ENCODE results near the gene PSMG2. TPM values are rescaled to one million over a fixed set of nuclear protein-coding genes. Genes with fewer than 3 reads are reported as not detected.
A peak's percentile ranks its signal among the peaks of the same experiment; 100 is the strongest.

Gene PSMG2
- total and polyA plus RNA-seq, 2 experiments from 2014 or later = 47.2 to 82.2 TPM

DNA sequence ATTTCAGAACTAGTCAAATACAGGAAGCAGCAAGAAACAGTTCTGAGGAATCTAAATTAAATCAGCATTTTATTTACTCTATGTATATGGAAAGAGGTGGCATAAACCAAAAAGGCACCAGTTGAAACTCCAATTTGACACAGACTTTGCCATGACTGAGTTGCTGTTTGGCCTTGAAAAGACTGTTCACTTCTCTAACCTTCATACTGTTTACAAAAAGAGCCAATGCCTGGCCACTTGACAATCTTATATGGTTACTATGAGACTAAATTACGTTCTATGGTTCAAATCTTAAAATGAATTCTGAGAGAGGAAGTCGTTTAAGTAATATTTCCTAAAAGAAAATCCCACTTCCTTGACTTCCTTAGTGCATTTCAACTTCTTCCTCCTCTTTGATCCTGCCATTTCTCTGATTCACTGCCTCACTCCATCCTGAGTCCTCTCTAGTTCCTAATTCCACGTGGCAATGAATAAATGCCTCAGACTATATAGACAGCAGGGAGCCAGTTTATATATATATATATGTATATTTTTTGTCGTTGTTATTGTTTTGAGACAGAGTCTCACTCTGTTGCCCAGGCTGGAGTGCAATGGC, 13.5 kb upstream of the PSMG2 start:
- Histone ChIP-seq H3K9me3 (ENCODE audit: low read depth) (no peaks in the 10 kb centered on the region), H3K27me3 (no peaks in the 10 kb centered on the region), H3K4me3 (no peak overlapping the region), H3K36me3 (peaks cover 23% of the 10 kb centered on the region), H3K4me1 (ENCODE audit: low read depth) (no peaks in the 10 kb centered on the region), H3K27ac (no peak overlapping the region)
- DNase-seq (ENCODE audit: low read depth in 1 of 2, low spot score in 1 of 2) = no peak
- TF ChIP-seq CTCF (IDR thresholded peaks at IDR 0.05; ENCODE audit: low read depth, low read length) = no peak

DNA sequence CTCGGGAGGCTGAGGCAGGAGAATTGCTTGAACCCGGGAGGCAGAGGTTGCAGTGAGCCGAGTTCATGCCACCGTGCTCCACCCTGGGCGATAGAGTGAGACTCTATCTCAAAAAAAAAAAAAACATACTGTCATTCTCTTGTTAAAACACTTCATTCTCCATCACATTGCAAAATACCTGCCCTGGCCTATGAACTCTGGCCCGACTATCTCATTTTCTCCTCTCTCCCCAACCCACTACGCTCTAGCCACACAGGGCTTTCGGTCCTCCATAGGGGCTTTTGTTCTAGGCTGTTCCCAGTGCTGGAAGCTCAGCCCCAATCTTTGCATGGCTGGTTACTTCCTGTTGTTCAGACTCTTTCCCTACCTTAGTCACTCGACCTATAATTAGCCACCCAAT, 10.6 kb upstream of the PSMG2 start:
- H3K27me3 ChIP-seq = no peaks in the 10 kb centered on the region
- no peak for TF ChIP-seq CTCF (IDR thresholded peaks at IDR 0.05; ENCODE audit: low read depth, low read length)

DNA sequence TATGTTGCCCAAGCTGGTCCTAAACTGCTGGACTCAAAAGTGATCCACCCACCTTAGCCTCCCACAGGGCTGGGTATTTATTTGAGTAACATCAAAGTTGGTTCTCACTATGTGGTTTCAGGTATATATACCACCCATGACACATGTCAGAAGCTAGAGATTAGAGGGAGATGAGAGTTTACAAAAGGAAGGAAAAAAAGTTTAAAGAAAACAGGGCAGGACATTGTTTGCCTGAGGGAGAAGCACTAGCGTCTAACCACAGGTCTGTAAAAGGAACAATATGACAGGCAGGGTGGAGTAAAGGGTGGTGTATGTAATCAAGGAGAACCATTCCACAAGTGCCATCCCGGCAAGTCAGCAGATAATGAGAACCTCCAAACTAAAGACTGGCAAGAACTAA, 8.8 kb upstream of the PSMG2 start:
- TF ChIP-seq CTCF (IDR thresholded peaks at IDR 0.05; ENCODE audit: low read depth, low read length) = no peak
- DNase-seq (ENCODE audit: low read depth in 1 of 2, low spot score in 1 of 2) = no peak
- H3K36me3 ChIP-seq = peaks cover 20% of the 10 kb centered on the region
- no peaks in the 10 kb centered on the region for H3K27me3 ChIP-seq
- no peaks in the 10 kb centered on the region for H3K4me1 ChIP-seq (ENCODE audit: low read depth)
- no peak overlapping the region for H3K4me3 ChIP-seq
- H3K9me3 ChIP-seq (ENCODE audit: low read depth) = no peaks in the 10 kb centered on the region
- H3K27ac ChIP-seq = no peak overlapping the region

More for the DNA sequence above, 10.6 kb upstream of the PSMG2 start:
- Histone ChIP-seq H3K4me1 (ENCODE audit: low read depth) (no peaks in the 10 kb centered on the region), H3K4me3 (no peak overlapping the region), H3K9me3 (ENCODE audit: low read depth) (no peaks in the 10 kb centered on the region), H3K27ac (no peak overlapping the region), H3K36me3 (peaks cover 13% of the 10 kb centered on the region)
- DNase-seq (ENCODE audit: low read depth in 1 of 2, low spot score in 1 of 2) = no peak

DNA sequence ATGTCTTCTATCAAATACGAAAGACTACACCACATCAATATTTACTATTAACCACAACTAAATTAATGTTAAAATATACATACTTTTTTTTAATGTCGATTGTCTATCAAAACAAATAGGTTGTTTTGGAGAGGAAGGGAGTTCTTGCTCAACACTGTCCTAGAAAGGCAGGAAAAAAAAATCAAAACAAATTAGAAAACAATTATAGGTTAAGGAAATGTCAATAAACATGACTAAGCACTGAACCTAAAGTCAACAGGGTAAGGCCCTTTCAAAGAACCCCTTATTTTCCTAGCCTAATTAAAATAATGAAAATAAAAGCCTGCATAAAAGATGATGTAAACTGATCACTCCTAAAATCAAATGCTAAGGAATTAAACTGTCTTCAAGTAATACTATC, 3.1 kb upstream of the PSMG2 start:
- Histone ChIP-seq H3K9me3 (ENCODE audit: low read depth) (no peaks in the 10 kb centered on the region), H3K36me3 (peaks cover 20% of the 10 kb centered on the region), H3K4me3 (no peak overlapping the region), H3K27ac (no peak overlapping the region), H3K27me3 (no peaks in the 10 kb centered on the region), H3K4me1 (ENCODE audit: low read depth) (peaks cover 6% of the 10 kb centered on the region)
- DNase-seq (ENCODE audit: low read depth in 1 of 2, low spot score in 1 of 2) = no peak
- TF ChIP-seq CTCF (IDR thresholded peaks at IDR 0.05; ENCODE audit: low read depth, low read length) = no peak

- Histone ChIP-seq H3K27me3 (no peaks in the 10 kb centered on the region), H3K4me3 (peak overlapping the region; percentile 90), H3K27ac (peak overlapping the region; percentile 99), H3K36me3 (peaks cover 20% of the 10 kb centered on the region), H3K9me3 (ENCODE audit: low read depth) (no peaks in the 10 kb centered on the region), H3K4me1 (ENCODE audit: low read depth) (peaks cover 6% of the 10 kb centered on the region)
- TF ChIP-seq CTCF (IDR thresholded peaks at IDR 0.05; ENCODE audit: low read depth, low read length) = no peak
- DNase-seq (ENCODE audit: low read depth in 1 of 2, low spot score in 1 of 2) = no peak
Observed at GRCh38 chr18:12701161-12701560, 1.7 kb upstream of the PSMG2 start.
